CD4-positive, alpha-beta T cell treated with Interleukin-4 for 4 hours (primary cell): ENCODE results near the gene NUBPL.
"Not testable (repeated sequence)": the region's sequence is repeated elsewhere in the genome, so short reads cannot be mapped to it uniquely, and the experiment has no call there.

Source experiments
- DNase-seq: peaks from one replicate; pipeline ENCODE4 v3.0.0-alpha.2; 2020

The NUBPL gene

DNA sequence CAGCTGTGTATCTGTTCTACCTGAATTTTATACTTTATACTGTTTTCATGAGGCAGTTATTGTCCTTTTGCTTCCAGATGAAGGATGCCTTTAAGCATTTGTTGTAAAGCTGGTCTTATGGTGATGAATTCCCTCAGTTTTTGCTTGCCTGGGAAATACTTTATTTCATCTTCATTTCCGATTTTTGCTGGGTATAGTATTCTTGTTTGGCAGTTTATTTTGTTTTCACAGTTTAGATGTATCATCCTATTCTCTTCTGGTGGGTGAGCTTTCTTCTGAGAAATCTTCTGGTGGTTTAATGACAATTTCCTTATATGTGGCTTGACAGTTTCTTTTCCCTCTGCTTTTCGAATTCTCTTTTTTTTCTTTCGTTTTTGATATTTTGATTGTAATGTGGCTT is 188.1 kb downstream of the NUBPL start:
- no peak for DNase-seq

GRCh38 chr14:31751047-31751446 is 189.8 kb downstream of the NUBPL start:
- DNase-seq, result not testable (repeated sequence)

DNA sequence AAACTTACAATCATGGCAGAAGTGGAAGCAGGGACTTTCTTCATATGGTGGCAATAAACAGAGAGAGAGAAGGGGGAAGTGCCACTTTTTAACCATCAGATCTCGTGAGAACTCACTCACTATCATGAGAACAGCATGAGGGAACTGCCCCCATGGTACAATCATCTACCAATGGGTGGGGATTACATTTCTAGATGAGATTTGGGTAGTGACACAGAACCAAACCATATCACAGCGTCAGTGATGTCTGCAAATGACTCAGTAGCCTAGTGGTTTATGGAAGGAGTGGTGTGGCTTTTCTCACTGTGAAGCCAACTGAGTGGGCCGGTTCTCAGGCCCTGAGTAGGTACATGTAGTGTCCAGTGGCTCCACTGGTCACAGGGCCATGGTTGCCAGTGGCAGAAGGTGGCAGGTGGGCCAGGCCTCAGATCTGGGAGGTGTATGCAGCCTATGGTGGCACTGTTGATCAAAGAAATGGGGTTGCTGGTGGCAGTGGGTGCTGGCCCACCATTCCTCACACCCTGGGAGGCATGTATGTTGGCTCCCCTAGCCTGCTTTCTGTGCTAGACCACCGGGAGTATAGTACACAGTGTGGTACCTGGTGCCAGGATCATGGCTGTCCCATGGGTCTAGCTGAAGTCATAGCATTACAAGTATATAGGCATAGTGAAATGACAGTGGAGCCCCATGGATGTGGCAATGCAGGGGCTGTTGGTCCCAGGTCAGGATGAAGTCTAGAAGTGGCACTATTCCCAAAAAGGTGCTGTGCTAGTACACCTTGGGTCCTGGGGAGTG is 191.9 kb downstream of the NUBPL start:
- DNase-seq, result no peak

- DNase-seq, result no peak
Measured at GRCh38 chr14:31758941-31759340, 197.7 kb downstream of the NUBPL start.

DNA sequence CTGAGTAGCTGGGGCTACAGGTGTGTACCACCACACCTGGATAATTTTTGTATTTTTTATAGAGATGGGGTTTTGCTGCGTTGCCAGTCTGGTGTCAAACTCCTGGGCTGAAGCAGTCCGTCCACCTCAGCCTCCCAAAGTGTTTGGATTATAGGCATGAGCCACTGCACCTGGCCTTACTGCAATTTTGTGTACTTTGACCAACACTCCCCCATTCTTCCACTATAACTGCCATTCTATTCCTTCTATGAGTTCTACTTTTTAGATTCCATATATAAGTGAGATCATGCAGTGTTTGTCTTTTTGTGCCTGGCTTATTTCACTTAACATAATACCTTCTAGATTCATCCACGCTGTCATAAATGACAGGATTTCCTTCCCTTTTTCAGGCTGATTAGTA is 199.1 kb downstream of the NUBPL start:
- DNase-seq, result no peak

- DNase-seq, result no peak
Measured at GRCh38 chr14:31761325-31761724, 200.1 kb downstream of the NUBPL start.

- DNase-seq, result no peak
Measured at GRCh38 chr14:31763041-31763440, 201.8 kb downstream of the NUBPL start.

GRCh38 chr14:31766315-31766892 is 205.2 kb downstream of the NUBPL start:
- no peak for DNase-seq

DNA sequence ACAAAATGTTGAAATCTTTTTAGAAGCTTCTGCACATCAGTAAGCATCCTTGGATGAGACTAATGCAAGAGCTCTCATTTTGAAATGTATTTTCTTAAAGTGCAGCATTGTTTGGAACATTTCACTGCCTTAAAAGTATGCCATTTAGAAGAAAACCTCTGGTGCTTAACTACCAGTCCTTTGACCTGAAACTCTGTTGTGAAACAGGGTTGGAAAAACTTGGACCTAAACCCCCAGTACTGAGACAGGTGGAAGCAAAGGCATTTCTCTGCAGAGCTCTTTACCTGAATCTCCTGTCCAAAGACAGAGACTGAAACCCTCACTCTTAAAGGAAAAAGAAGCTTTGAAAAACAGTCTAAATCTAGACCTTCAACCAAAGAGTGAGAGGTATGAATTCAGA is 207.2 kb downstream of the NUBPL start:
- DNase-seq, result no peak

DNA sequence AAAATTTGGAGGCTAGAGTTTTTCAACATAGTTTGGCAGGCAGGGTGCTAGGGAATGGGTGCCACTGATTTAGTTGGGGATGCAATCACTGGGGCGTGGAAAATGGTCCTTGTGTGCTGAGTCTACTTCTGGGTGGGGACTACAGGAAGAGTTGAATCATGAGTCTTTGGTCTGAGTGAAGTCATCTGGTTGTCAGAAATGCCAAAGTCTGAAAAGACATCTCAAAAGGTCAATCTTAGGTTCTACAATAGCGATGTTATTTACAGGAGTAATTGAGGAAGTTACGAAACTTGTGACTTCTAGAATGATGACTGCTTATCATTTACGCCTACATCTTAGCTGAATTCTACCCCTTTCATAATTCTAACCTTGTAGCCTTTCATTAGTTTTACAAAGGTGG is 209.1 kb downstream of the NUBPL start:
- DNase-seq, result no peak

DNA sequence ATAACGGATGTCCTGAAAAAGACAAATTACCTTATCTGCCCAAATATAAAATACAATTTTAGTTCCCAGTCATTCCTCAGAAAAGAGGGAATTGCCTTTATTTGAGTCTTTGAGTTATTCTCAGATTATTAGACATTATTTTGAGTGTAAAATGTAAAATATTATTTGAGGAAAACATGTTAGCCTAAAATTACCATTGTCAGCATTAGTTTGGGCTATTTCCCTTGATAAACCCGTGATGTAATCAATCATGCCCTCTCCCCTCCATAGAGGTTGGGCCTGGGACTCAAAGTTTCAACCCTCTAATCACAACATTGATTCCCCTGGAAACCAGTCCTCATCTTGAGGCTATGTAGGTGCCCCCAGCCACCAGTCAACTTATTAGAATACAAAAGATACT is 213.4 kb downstream of the NUBPL start:
- no peak for DNase-seq

GRCh38 chr14:31777312-31777711 is 216.1 kb downstream of the NUBPL start:
- DNase-seq, result no peak

DNA sequence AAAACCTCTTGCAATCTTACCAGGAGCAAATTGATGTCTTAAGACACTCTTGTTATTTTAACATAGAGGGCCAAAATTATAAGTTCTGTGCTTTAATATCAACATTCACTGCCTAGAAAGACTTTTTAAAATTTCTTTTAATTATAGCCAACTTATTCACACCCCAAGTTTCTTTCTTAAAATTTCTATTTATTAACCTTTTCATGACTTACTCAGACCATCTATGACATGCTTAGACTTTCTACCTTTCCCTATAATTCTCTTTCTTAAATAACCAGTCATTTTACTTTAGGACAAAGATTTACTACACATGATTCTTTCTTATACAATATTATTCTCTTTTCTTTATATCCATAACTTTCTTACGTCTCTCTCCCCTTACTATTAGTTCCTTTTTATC is 220.4 kb downstream of the NUBPL start:
- no peak for DNase-seq

DNA sequence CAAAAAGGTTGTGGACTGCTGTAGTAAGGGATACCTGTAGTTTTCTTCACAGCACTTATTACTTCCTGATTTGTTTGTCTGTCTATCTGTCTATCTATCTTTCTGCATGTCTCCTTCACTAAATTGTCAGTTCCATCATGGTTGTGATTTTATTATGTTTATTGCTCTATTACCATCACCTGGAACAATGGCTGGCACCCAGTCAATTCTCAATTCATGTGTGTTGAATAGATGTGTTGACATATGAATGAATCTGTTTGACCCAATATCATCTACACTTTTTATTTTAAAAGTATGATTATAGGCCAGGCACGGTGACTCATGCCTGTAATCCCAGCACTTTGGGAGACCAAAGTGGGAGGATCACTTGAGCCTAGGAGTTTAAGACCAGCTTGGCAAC is 224.4 kb downstream of the NUBPL start:
- DNase-seq, result no peak

- DNase-seq, result no peak
Measured at GRCh38 chr14:31787377-31787776, 226.2 kb downstream of the NUBPL start.

GRCh38 chr14:31788340-31788739 is 227.1 kb downstream of the NUBPL start:
- no peak for DNase-seq

GRCh38 chr14:31792726-31793125 is 231.5 kb downstream of the NUBPL start:
- DNase-seq, result no peak

GRCh38 chr14:31797946-31798345 is 236.7 kb downstream of the NUBPL start:
- not testable (repeated sequence) for DNase-seq

DNA sequence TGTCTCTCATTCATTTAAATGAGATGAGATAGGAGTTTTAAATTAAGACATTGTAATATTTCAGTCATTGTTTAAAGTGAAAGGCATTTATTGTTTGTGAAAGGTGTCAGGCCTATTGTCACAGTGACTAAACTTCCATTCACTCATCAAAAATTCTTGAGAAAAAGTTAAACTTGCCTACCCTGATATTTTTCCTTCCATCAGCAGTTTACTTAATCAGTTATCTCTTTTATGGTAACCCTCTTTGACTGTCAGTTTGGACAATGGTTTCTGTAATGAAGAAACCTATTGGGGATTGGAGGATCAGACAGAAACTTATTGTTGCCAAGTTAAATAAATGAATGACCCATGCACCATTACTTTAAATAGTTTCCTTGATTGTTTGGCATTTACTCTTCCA is 241.6 kb downstream of the NUBPL start:
- DNase-seq, result no peak

DNA sequence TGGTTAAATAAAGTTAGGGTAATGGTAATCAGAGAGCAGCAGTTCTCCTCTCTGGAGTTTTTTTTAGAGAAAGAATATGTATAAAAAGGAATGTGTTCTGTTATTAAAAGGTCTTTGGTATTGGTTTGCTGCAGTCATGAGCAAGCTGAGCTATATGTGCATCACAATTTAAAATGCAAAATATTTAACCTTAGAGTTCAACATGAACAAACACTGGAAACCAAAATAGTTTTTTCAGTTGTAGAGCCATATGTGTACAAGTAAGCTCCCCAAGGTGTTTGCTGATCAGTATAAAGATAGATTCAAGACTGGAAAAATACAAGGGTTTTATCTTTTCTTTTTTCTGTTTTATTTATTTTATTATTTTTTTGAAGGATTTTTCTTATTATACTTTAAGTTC is 245.0 kb downstream of the NUBPL start:
- no peak for DNase-seq

GRCh38 chr14:31811693-31812628 is 250.8 kb downstream of the NUBPL start:
- DNase-seq, result not testable (repeated sequence)

DNA sequence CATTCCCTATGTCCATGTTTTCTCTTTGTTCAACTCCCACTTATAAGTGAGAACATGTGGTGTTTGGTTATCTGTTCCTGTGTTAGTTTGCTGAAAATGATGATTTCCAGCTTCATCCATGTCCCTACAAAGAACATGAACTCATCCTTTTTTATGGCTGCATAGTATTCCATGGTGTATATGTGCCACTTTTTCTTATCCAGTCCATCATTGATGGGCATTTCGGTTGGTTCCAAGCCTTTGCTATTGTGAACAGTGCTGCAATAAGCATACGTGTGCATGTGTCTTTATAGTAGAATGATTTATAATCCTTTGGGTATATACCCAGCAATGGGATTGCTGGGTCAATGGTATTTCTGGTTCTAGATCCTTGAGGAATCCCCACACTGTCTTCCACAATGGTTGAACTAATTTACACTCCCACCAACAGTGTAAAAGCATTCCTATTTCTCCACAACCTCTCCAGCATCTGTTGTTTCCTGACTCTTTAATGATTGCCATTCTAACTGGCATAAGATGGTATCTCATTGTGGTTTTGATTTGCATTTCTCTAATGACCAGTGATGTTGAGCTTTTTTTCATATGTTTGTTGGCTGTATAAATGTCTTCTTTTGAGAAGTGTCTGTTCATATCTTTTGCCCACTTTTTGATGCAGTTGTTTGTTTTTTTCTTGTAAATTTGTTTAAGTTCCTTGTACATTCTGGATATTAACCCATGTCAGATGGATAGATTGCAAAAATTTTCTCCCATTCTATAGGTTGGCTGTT is 252.7 kb downstream of the NUBPL start:
- not testable (repeated sequence) for DNase-seq

GRCh38 chr14:31819281-31819680 is 258.1 kb downstream of the NUBPL start:
- DNase-seq, result no peak
